ENCODE results near the gene ARHGEF3. TPM values are rescaled to one million over a fixed set of nuclear protein-coding genes. Genes with fewer than 3 reads are reported as not detected.

ARHGEF3 gene
- total RNA-seq, 1 donor from 2014 or later = 12.1 TPM

- H3K36me3 ChIP-seq (ENCODE audit: control insufficient read depth, insufficient read depth, low read length) = no peaks in the 10 kb centered on the region
Observed at GRCh38 chr3:56783644-56784447, 17.9 kb downstream of the ARHGEF3 start.

GRCh38 chr3:56782906-56783305 is 18.8 kb downstream of the ARHGEF3 start:
- no peak for TF ChIP-seq CTCF (IDR thresholded peaks at IDR 0.05; ENCODE audit: insufficient read depth, low read length, severe bottlenecking)
- DNase-seq (ENCODE audit: low read depth) (no peak), FAIRE-seq (no peak)
- Histone ChIP-seq H3K27me3 (ENCODE audit: control insufficient read depth, insufficient read depth, low read length) (no peaks in the 10 kb centered on the region), H3K36me3 (ENCODE audit: control insufficient read depth, insufficient read depth, low read length) (no peaks in the 10 kb centered on the region), H3K4me3 (ENCODE audit: low read depth, low read length) (no peak overlapping the region)

More at GRCh38 chr3:56783644-56784447, 17.9 kb downstream of the ARHGEF3 start:
- FAIRE-seq = peak; percentile 43
- no peak overlapping the region for H3K4me3 ChIP-seq (ENCODE audit: low read depth, low read length)
- DNase-seq (ENCODE audit: low read depth) = peak; percentile 95
- TF ChIP-seq CTCF (IDR thresholded peaks at IDR 0.05; ENCODE audit: insufficient read depth, low read length, severe bottlenecking) = no peak
- H3K27me3 ChIP-seq (ENCODE audit: control insufficient read depth, insufficient read depth, low read length) = no peaks in the 10 kb centered on the region

GRCh38 chr3:56782215-56782614 is 19.5 kb downstream of the ARHGEF3 start:
- TF ChIP-seq CTCF (IDR thresholded peaks at IDR 0.05; ENCODE audit: insufficient read depth, low read length, severe bottlenecking) = no peak
- H3K36me3 ChIP-seq (ENCODE audit: control insufficient read depth, insufficient read depth, low read length) = no peaks in the 10 kb centered on the region
- DNase-seq (ENCODE audit: low read depth) (no peak), FAIRE-seq (no peak)
- H3K4me3 ChIP-seq (ENCODE audit: low read depth, low read length) = no peak overlapping the region
- no peaks in the 10 kb centered on the region for H3K27me3 ChIP-seq (ENCODE audit: control insufficient read depth, insufficient read depth, low read length)

GRCh38 chr3:56781762-56782161 is 20.0 kb downstream of the ARHGEF3 start:
- no peak for DNase-seq (ENCODE audit: low read depth)
- H3K27me3 ChIP-seq (ENCODE audit: control insufficient read depth, insufficient read depth, low read length) = no peaks in the 10 kb centered on the region
- H3K36me3 ChIP-seq (ENCODE audit: control insufficient read depth, insufficient read depth, low read length) = no peaks in the 10 kb centered on the region
- FAIRE-seq = no peak
- no peak for TF ChIP-seq CTCF (IDR thresholded peaks at IDR 0.05; ENCODE audit: insufficient read depth, low read length, severe bottlenecking)
- H3K4me3 ChIP-seq (ENCODE audit: low read depth, low read length) = no peak overlapping the region

- Histone ChIP-seq H3K36me3 (ENCODE audit: control insufficient read depth, insufficient read depth, low read length) (no peaks in the 10 kb centered on the region), H3K4me3 (ENCODE audit: low read depth, low read length) (no peak overlapping the region), H3K27me3 (ENCODE audit: control insufficient read depth, insufficient read depth, low read length) (no peaks in the 10 kb centered on the region)
- DNase-seq (ENCODE audit: low read depth) (no peak), FAIRE-seq (no peak)
- no peak for TF ChIP-seq CTCF (IDR thresholded peaks at IDR 0.05; ENCODE audit: insufficient read depth, low read length, severe bottlenecking)
Observed at GRCh38 chr3:56780936-56781335, 20.8 kb downstream of the ARHGEF3 start.

- peaks cover 1% of the 10 kb centered on the region for H3K36me3 ChIP-seq (ENCODE audit: control insufficient read depth, insufficient read depth, low read length)
- no peak for TF ChIP-seq CTCF (IDR thresholded peaks at IDR 0.05; ENCODE audit: insufficient read depth, low read length, severe bottlenecking)
- H3K27me3 ChIP-seq (ENCODE audit: control insufficient read depth, insufficient read depth, low read length) = no peaks in the 10 kb centered on the region
- FAIRE-seq = no peak
- DNase-seq (ENCODE audit: low read depth) = no peak
- H3K4me3 ChIP-seq (ENCODE audit: low read depth, low read length) = no peak overlapping the region
Observed at GRCh38 chr3:56778893-56779292, 22.9 kb downstream of the ARHGEF3 start.
